Smooth muscle cell (in vitro differentiated cells): ENCODE results near the gene GNG10. TPM values are rescaled to one million over a fixed set of nuclear protein-coding genes. Genes with fewer than 3 reads are reported as not detected.

Source experiments
- DNase-seq: peaks from one replicate; lab custom pipeline; 2025; ENCODE audit not compliant: unreplicated experiment; lab: John Stamatoyannopoulos, UW
- H2AFZ ChIP-seq: fragments of 200-600 bp; sonication (generic); 2 replicates; pipeline ENCODE4 v1.6.0; 2016; ENCODE audit warnings: antibody characterized with exemption, low read depth, mild to moderate bottlenecking
- H3F3A ChIP-seq: fragments of 200-600 bp; sonication (generic); 2 replicates; pipeline ENCODE4 v1.6.0; 2017; ENCODE audit warnings: antibody characterized with exemption, low read depth
- H3K27ac ChIP-seq: fragments of 200-600 bp; sonication (generic); 2 replicates; pipeline ENCODE4 v1.5.1; 2016; ENCODE audit warnings: low read depth, mild to moderate bottlenecking
- H3K27me3 ChIP-seq: fragments of 200-600 bp; sonication (generic); 2 replicates; pipeline ENCODE4 v1.6.1; 2016; ENCODE audit warnings: low read depth, mild to moderate bottlenecking
- H3K36me3 ChIP-seq: fragments of 200-600 bp; sonication (generic); 2 replicates; pipeline ENCODE4 v1.5.1; 2016; ENCODE audit warnings: low read depth
- H3K4me1 ChIP-seq: fragments of 200-600 bp; sonication (generic); 2 replicates; pipeline ENCODE4 v1.5.1; 2016; ENCODE audit warnings: low read depth
- H3K4me2 ChIP-seq: fragments of 200-600 bp; sonication (generic); 2 replicates; pipeline ENCODE4 v1.6.0; 2016; ENCODE audit warnings: mild to moderate bottlenecking
- H3K4me3 ChIP-seq: fragments of 200-600 bp; sonication (generic); 2 replicates; pipeline ENCODE4 v1.5.1; 2016; ENCODE audit warnings: mild to moderate bottlenecking
- H3K79me2 ChIP-seq: fragments of 200-600 bp; sonication (generic); 2 replicates; pipeline ENCODE4 v1.6.0; 2016; ENCODE audit warnings: low read depth, mild to moderate bottlenecking
- H3K9ac ChIP-seq: fragments of 200-600 bp; sonication (generic); 2 replicates; pipeline ENCODE4 v1.6.0; 2016; ENCODE audit warnings: low read depth
- H3K9me3 ChIP-seq: fragments of 200-600 bp; sonication (generic); replicated peaks from 2 replicates; pipeline ENCODE4 v1.5.1; 2016; ENCODE audit warnings: low read depth
- H4K20me1 ChIP-seq: fragments of 200-600 bp; sonication (generic); 2 replicates; pipeline ENCODE4 v1.6.0; 2016; ENCODE audit warnings: low read depth
- whole genome bisulfite sequencing: methylation state at CpG from one replicate; pipeline ENCODE4 v1.1.7; 2016; ENCODE audit warnings: low lambda C conversion rate; 5-methylcytosine and 5-hydroxymethylcytosine counted together
- polyA plus RNA-seq: library from polyadenylated mRNA; unstranded; fragments of >200 nt; fragmentation: Nextera tagmentation; extraction: Ambion mirVana; gene quantifications from 2 replicates; pipeline ENCODE4 v1.2.1, GENCODE V29; 2016
- total RNA-seq: library from RNA; depleted of rRNA; stranded (reverse); fragments of >200 nt; gene quantifications from 2 replicates; pipeline ENCODE4 v1.2.3, GENCODE V29; 2014
- TF ChIP-seq, protein P1 (sequence below): fragments of 200-600 bp; sonication (generic); IDR thresholded peaks from 2 replicates; pipeline ENCODE4 v1.5.1; 2017; ENCODE audit warnings: borderline replicate concordance, mild to moderate bottlenecking, antibody characterized with exemption; ENCODE audit not compliant: insufficient read depth, poor library complexity, severe bottlenecking

The GNG10 gene
- total and polyA plus RNA-seq, 2 experiments from 2014 or later = 47.9 to 104 TPM

DNA sequence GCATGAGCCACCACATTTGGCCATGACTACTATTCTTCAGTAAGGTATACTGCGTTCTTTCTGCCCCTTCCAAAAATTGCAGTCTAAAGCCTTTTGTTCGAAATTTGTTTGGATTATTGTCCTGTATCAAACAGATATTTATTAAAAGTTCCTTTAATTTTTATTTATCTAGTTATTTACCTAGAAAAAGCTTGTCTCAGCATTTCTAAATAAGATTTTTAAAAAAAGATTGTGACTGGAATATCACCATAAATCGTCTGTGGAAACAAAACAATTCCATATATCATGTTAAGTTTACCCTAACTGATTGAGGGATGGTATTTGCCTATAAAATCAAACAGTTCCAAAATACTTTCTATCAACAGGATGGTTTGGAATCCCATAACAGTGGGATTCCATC lies 14.7 kb downstream of the GNG10 start:
- no peaks in the 10 kb centered on the region for H3K79me2 ChIP-seq
- no peak overlapping the region for H3K4me2 ChIP-seq
- no peak overlapping the region for H3K9ac ChIP-seq
- no peaks in the 10 kb centered on the region for H3K9me3 ChIP-seq
- TF ChIP-seq, protein P1, sequence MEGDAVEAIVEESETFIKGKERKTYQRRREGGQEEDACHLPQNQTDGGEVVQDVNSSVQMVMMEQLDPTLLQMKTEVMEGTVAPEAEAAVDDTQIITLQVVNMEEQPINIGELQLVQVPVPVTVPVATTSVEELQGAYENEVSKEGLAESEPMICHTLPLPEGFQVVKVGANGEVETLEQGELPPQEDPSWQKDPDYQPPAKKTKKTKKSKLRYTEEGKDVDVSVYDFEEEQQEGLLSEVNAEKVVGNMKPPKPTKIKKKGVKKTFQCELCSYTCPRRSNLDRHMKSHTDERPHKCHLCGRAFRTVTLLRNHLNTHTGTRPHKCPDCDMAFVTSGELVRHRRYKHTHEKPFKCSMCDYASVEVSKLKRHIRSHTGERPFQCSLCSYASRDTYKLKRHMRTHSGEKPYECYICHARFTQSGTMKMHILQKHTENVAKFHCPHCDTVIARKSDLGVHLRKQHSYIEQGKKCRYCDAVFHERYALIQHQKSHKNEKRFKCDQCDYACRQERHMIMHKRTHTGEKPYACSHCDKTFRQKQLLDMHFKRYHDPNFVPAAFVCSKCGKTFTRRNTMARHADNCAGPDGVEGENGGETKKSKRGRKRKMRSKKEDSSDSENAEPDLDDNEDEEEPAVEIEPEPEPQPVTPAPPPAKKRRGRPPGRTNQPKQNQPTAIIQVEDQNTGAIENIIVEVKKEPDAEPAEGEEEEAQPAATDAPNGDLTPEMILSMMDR = no peak
- H3K4me1 ChIP-seq = no peaks in the 10 kb centered on the region
- no peaks in the 10 kb centered on the region for H3K27me3 ChIP-seq
- no peak overlapping the region for H3K27ac ChIP-seq
- no peak overlapping the region for H3K4me3 ChIP-seq
- no peaks in the 10 kb centered on the region for H3K36me3 ChIP-seq
- no peaks in the 10 kb centered on the region for H3F3A ChIP-seq
- H2AFZ ChIP-seq = no peak overlapping the region
- no peak for DNase-seq
- no peaks in the 10 kb centered on the region for H4K20me1 ChIP-seq
- WGBS = 95% methylated on average over 3 of the region's 3 CpGs

DNA sequence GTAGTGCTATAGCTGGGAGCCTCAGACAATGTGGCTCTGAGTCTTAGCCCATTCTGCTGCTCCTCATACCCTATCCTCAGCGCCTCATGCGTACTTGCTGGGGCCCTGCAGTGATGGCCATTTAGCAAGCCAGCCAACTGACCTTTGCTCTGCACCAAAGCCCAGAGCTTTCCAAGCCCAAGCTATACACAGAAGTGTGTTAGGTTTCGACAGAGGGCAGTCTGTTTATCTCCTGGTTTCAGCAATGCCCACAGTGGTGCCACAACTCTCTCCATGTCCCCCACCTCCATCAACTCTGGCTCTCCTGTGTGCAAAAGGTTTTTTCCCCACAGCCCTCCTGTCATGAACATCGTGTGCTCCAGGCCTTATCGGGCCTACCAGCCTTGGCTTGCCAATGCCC lies 16.9 kb downstream of the GNG10 start:
- no peak for DNase-seq
- no peaks in the 10 kb centered on the region for H4K20me1 ChIP-seq
- no peaks in the 10 kb centered on the region for H3K27me3 ChIP-seq
- no peaks in the 10 kb centered on the region for H3K79me2 ChIP-seq
- no peak overlapping the region for H2AFZ ChIP-seq
- H3K9me3 ChIP-seq = no peaks in the 10 kb centered on the region
- no peaks in the 10 kb centered on the region for H3F3A ChIP-seq
- no peak overlapping the region for H3K4me3 ChIP-seq
- TF ChIP-seq, protein P1 = no peak
- no peak overlapping the region for H3K27ac ChIP-seq
- WGBS = 94% methylated on average over 5 of the region's 5 CpGs
- no peak overlapping the region for H3K9ac ChIP-seq
- no peaks in the 10 kb centered on the region for H3K36me3 ChIP-seq
- H3K4me1 ChIP-seq = no peaks in the 10 kb centered on the region
- no peak overlapping the region for H3K4me2 ChIP-seq

DNA sequence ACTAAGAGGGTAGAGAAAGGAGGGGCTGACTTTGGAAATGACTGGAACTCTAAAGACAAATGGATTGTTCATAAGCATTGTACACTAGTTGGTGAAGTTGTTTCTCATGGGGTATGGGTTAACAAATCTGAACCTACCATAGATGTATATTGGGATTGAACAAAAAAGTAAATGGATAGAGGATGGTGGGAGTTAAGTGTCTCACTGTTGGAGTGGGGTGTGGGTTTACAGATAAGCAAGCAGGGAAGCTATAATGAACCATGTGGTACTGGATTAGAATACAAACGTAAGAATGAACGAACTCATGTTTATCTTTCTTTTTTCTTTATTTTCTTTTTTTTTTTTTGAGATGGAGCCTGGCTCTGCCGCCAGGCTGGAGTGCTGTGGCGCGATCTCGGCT lies 17.8 kb downstream of the GNG10 start:
- DNase-seq = no peak
- Histone ChIP-seq H3K4me1 (no peaks in the 10 kb centered on the region), H3F3A (no peaks in the 10 kb centered on the region), H3K9me3 (no peaks in the 10 kb centered on the region), H3K9ac (no peak overlapping the region), H4K20me1 (no peaks in the 10 kb centered on the region), H3K36me3 (no peaks in the 10 kb centered on the region), H3K27ac (no peak overlapping the region), H3K4me2 (no peak overlapping the region), H3K27me3 (no peaks in the 10 kb centered on the region), H3K79me2 (no peaks in the 10 kb centered on the region), H3K4me3 (no peak overlapping the region), H2AFZ (no peak overlapping the region)
- TF ChIP-seq, protein P1 = no peak
- WGBS = 97% methylated on average over 6 of the region's 6 CpGs

DNA sequence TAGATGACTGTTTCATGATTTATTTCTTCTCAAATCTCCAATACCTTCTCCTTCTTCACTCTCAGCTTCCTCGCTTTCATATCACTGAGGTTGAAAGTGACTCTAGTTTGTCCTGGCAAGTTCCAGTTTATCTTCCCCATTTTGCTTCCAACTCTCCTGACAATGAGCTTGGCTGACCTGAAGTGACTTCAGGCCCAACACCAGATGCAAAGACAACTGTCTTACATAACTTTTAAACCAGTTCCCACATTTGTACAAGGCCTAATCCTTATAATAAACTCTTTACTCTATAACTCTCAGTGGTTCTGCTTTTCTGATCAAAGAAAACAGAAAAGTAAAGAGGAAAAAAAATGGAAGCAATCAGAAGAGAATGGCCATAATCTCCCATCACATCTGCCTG lies 22.0 kb downstream of the GNG10 start:
- H3K36me3 ChIP-seq = no peaks in the 10 kb centered on the region
- no peak overlapping the region for H3K27ac ChIP-seq
- TF ChIP-seq, protein P1 = no peak
- no peak overlapping the region for H3K9ac ChIP-seq
- H2AFZ ChIP-seq = no peak overlapping the region
- no peak for DNase-seq
- H3K4me2 ChIP-seq = no peak overlapping the region
- H3K4me3 ChIP-seq = no peak overlapping the region
- no peaks in the 10 kb centered on the region for H3K79me2 ChIP-seq
- no peaks in the 10 kb centered on the region for H3K27me3 ChIP-seq
- H4K20me1 ChIP-seq = no peaks in the 10 kb centered on the region
- 100% methylated on average over 1 of the region's 1 CpG for WGBS
- H3K4me1 ChIP-seq = no peaks in the 10 kb centered on the region
- H3K9me3 ChIP-seq = no peaks in the 10 kb centered on the region
- H3F3A ChIP-seq = no peaks in the 10 kb centered on the region
